ENCODE results near the gene VDAC2. TPM values are rescaled to one million over a fixed set of nuclear protein-coding genes. Genes with fewer than 3 reads are reported as not detected.

The VDAC2 gene
- total RNA-seq, 2 donors from 2014 or later, result 277 to 292 TPM

- H3K36me3 Mint-ChIP-seq (ENCODE audit: low read depth), result no peaks in the 10 kb centered on the region
- 92 to 95% methylated on average over 3 to 6 of the region's 6 CpGs for WGBS, 2 experiments (ENCODE audit: insufficient coverage in 1 of 2, insufficient read length in 1 of 2)
These were observed 35.9 kb downstream of the VDAC2 start for GRCh38 chr10:75246506-75246905.

GRCh38 chr10:75247797-75248196 lies 37.2 kb downstream of the VDAC2 start:
- no peak overlapping the region for H3K27ac Mint-ChIP-seq
- DNase-seq, result peak; percentile 41
- WGBS, 2 experiments (ENCODE audit: insufficient coverage in 1 of 2, insufficient read length in 1 of 2), result 95 to 97% methylated on average over 3 to 5 of the region's 5 CpGs

More at GRCh38 chr10:75246506-75246905, 35.9 kb downstream of the VDAC2 start:
- Histone ChIP-seq H3K27ac (ENCODE audit: low read depth, low read length) (no peak overlapping the region), H3K9ac (ENCODE audit: extremely low read depth, low read length, poor library complexity, severe bottlenecking) (no peak overlapping the region), H3K27me3 (ENCODE audit: control insufficient read depth, insufficient read depth, low read length, poor library complexity, severe bottlenecking) (no peaks in the 10 kb centered on the region), H3K36me3 (ENCODE audit: control insufficient read depth, insufficient read depth, low read length) (no peaks in the 10 kb centered on the region), H3K9me3 (ENCODE audit: control insufficient read depth, low read length) (no peaks in the 10 kb centered on the region), H3K4me3 (ENCODE audit: low read length) (no peak overlapping the region), H3K4me1 (ENCODE audit: control insufficient read depth, insufficient read depth, low read length) (no peaks in the 10 kb centered on the region)
- peak; percentile 34 for DNase-seq
- Mint-ChIP-seq H3K27ac (no peak overlapping the region), H3K4me3 (no peak overlapping the region), H3K9me3 (no peaks in the 10 kb centered on the region), H3K4me1 (peaks cover 4% of the 10 kb centered on the region), H3K27me3 (ENCODE audit: insufficient read depth) (no peaks in the 10 kb centered on the region)
- no peak for TF ChIP-seq CTCF (conservative IDR thresholded peaks at IDR 0.05)

GRCh38 chr10:75250934-75251333 lies 40.3 kb downstream of the VDAC2 start:
- Histone ChIP-seq H3K36me3 (ENCODE audit: control insufficient read depth, insufficient read depth, low read length) (no peaks in the 10 kb centered on the region), H3K27ac (ENCODE audit: low read depth, low read length) (no peak overlapping the region), H3K4me1 (ENCODE audit: control insufficient read depth, insufficient read depth, low read length) (no peaks in the 10 kb centered on the region), H3K9ac (ENCODE audit: extremely low read depth, low read length, poor library complexity, severe bottlenecking) (no peak overlapping the region), H3K9me3 (ENCODE audit: control insufficient read depth, low read length) (peaks cover 25% of the 10 kb centered on the region), H3K27me3 (ENCODE audit: control insufficient read depth, insufficient read depth, low read length, poor library complexity, severe bottlenecking) (no peaks in the 10 kb centered on the region), H3K4me3 (ENCODE audit: low read length) (no peak overlapping the region)
- H3K9me3 Mint-ChIP-seq, result peaks cover 34% of the 10 kb centered on the region
- no peak for TF ChIP-seq CTCF (conservative IDR thresholded peaks at IDR 0.05)
- whole genome bisulfite sequencing, 2 experiments (ENCODE audit: insufficient coverage in 1 of 2, insufficient read length in 1 of 2), result 94 to 100% methylated on average over 2 to 3 of the region's 3 CpGs
- H3K36me3 Mint-ChIP-seq (ENCODE audit: low read depth), result peaks cover 2% of the 10 kb centered on the region
- no peak overlapping the region for H3K27ac Mint-ChIP-seq
- no peak overlapping the region for H3K4me3 Mint-ChIP-seq
- no peak for DNase-seq
- peaks cover under 1% of the 10 kb centered on the region for H3K4me1 Mint-ChIP-seq
- no peaks in the 10 kb centered on the region for H3K27me3 Mint-ChIP-seq (ENCODE audit: insufficient read depth)

More at GRCh38 chr10:75247797-75248196, 37.2 kb downstream of the VDAC2 start:
- no peak overlapping the region for H3K9ac ChIP-seq (ENCODE audit: extremely low read depth, low read length, poor library complexity, severe bottlenecking)
- Mint-ChIP-seq H3K36me3 (ENCODE audit: low read depth) (peaks cover 2% of the 10 kb centered on the region), H3K4me3 (no peak overlapping the region), H3K9me3 (peaks cover 8% of the 10 kb centered on the region), H3K27me3 (ENCODE audit: insufficient read depth) (no peaks in the 10 kb centered on the region), H3K4me1 (peaks cover 4% of the 10 kb centered on the region)
- H3K27ac ChIP-seq (ENCODE audit: low read depth, low read length), result no peak overlapping the region
- H3K9me3 ChIP-seq (ENCODE audit: control insufficient read depth, low read length), result peaks cover 5% of the 10 kb centered on the region
- H3K36me3 ChIP-seq (ENCODE audit: control insufficient read depth, insufficient read depth, low read length), result no peaks in the 10 kb centered on the region
- H3K4me3 ChIP-seq (ENCODE audit: low read length), result no peak overlapping the region
- no peaks in the 10 kb centered on the region for H3K4me1 ChIP-seq (ENCODE audit: control insufficient read depth, insufficient read depth, low read length)
- H3K27me3 ChIP-seq (ENCODE audit: control insufficient read depth, insufficient read depth, low read length, poor library complexity, severe bottlenecking), result no peaks in the 10 kb centered on the region
- TF ChIP-seq CTCF (conservative IDR thresholded peaks at IDR 0.05), result no peak

All from endodermal cell (in vitro differentiated cells).